Measurements from ENCODE around the gene ZCCHC7. TPM values are rescaled to one million over a fixed set of nuclear protein-coding genes. Genes with fewer than 3 reads are reported as not detected.

The ZCCHC7 gene
- total RNA-seq, 3 donors from 2014 or later (not counting 1 experiment from before 2014, with no cell fraction given): 42.4 to 43.2 (median 42.8) TPM

DNA sequence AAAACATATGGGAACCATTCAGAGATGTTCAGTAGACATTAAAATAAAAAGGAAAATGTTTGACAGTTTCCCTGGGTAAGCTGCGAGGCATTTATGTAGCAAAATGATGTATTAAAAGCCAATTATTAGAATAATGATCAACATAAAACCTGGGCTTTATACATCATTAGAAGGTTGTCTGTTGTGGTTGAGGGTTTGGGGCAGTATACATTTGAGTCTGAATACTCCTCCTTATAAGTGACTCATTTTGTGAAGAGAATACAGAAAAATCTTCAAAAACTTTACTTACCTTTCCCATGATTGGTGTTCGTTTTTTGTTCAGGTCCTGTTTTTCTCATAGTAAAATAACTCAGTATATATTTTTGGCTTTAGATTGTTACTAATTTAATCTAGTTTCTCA, 119.5 kb downstream of the ZCCHC7 start:
- H3K4me3 ChIP-seq (ENCODE audit: low read length): no peak overlapping the region
- H3K27ac ChIP-seq (ENCODE audit: low read length): no peak overlapping the region
- Mint-ChIP-seq H3K4me1 (peaks cover 20 to 24% of the 10 kb centered on the region in 2 donors), H3K27me3 (ENCODE audit: low read depth in 2 of 2) (no peaks in the 10 kb centered on the region), H3K27ac (no peak overlapping the region), H3K4me3 (no peak overlapping the region), H3K36me3 (no peaks in the 10 kb centered on the region), H3K9me3 (no peaks in the 10 kb centered on the region)
- intact Hi-C loops (cut with micrococcal nuclease): no loop called here
- no peaks in the 10 kb centered on the region for H3K36me3 ChIP-seq (ENCODE audit: control insufficient read depth, insufficient read depth, low read length)
- no peaks in the 10 kb centered on the region for H3K9me3 ChIP-seq (ENCODE audit: control insufficient read depth, insufficient read depth, low read length)
- no peaks in the 10 kb centered on the region for H3K27me3 ChIP-seq (ENCODE audit: control insufficient read depth, insufficient read depth, low read length)
- DNase-seq (no peak), ATAC-seq (no peak)
- no peaks in the 10 kb centered on the region for H3K4me1 ChIP-seq (ENCODE audit: control insufficient read depth, insufficient read depth, low read length)
- no CpG with 5 or more reads among the region's 2 CpGs for whole genome bisulfite sequencing (ENCODE audit: insufficient coverage)
- TF ChIP-seq, protein P1, sequence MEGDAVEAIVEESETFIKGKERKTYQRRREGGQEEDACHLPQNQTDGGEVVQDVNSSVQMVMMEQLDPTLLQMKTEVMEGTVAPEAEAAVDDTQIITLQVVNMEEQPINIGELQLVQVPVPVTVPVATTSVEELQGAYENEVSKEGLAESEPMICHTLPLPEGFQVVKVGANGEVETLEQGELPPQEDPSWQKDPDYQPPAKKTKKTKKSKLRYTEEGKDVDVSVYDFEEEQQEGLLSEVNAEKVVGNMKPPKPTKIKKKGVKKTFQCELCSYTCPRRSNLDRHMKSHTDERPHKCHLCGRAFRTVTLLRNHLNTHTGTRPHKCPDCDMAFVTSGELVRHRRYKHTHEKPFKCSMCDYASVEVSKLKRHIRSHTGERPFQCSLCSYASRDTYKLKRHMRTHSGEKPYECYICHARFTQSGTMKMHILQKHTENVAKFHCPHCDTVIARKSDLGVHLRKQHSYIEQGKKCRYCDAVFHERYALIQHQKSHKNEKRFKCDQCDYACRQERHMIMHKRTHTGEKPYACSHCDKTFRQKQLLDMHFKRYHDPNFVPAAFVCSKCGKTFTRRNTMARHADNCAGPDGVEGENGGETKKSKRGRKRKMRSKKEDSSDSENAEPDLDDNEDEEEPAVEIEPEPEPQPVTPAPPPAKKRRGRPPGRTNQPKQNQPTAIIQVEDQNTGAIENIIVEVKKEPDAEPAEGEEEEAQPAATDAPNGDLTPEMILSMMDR (IDR thresholded peaks at IDR 0.05): no peak

DNA sequence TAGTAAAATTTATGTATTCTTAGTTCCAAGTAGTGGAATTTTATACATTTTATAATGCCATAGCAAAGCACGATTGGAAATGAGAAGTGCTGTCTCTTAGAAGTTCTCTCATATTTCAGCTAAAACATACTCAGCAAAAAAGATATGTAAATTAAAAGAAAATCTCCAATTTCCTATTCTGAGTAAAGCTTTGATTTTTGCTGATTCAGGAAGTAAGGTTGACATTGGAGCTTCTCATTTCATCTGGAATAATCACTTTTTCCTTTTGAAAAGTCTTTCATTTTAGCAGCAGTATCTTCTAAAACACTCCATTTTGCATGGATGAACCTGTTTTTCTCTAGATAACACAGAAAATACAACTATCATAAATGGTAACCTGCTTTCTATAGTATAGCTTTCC, 121.0 kb downstream of the ZCCHC7 start:
- no peak for ATAC-seq
- intact Hi-C loops (cut with micrococcal nuclease): no loop called here
- WGBS (ENCODE audit: insufficient coverage): no CpG with 5 or more reads among the region's 1 CpG
- no peaks in the 10 kb centered on the region for H3K9me3 Mint-ChIP-seq
- Histone ChIP-seq H3K4me3 (ENCODE audit: low read length) (no peak overlapping the region), H3K4me1 (ENCODE audit: control insufficient read depth, insufficient read depth, low read length) (no peaks in the 10 kb centered on the region), H3K36me3 (ENCODE audit: control insufficient read depth, insufficient read depth, low read length) (no peaks in the 10 kb centered on the region), H3K27me3 (ENCODE audit: control insufficient read depth, insufficient read depth, low read length) (no peaks in the 10 kb centered on the region), H3K9me3 (ENCODE audit: control insufficient read depth, insufficient read depth, low read length) (no peaks in the 10 kb centered on the region), H3K27ac (ENCODE audit: low read length) (no peak overlapping the region)
- H3K4me3 Mint-ChIP-seq: no peak overlapping the region
- TF ChIP-seq, protein P1 (IDR thresholded peaks at IDR 0.05): no peak
- no peaks in the 10 kb centered on the region for H3K27me3 Mint-ChIP-seq (ENCODE audit: low read depth in 2 of 2)
- no peaks in the 10 kb centered on the region for H3K36me3 Mint-ChIP-seq
- peaks cover 25% of the 10 kb centered on the region in 2 donors for H3K4me1 Mint-ChIP-seq
- H3K27ac Mint-ChIP-seq: no peak overlapping the region
- no peak for DNase-seq

DNA sequence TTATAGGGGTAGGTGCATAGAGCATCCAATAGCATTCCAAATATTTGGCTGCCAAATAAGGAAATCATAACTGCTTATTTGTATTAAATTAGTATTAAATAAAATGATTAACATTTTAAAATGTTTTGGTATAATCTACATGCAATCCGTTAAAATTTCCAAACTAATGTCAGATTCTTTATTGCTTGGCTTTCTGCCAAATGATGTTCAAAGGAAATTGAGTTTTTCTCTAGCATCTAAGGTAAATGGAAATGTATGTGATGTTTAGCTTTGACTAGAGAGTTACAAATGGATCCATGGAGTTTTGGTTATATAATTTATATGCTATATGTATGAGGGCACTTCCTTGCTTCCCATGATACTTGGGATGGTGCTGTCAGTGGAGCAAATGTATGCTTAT, 121.7 kb downstream of the ZCCHC7 start:
- Mint-ChIP-seq H3K27ac (no peak overlapping the region), H3K36me3 (no peaks in the 10 kb centered on the region), H3K4me1 (peaks cover 22 to 26% of the 10 kb centered on the region in 2 donors), H3K9me3 (no peaks in the 10 kb centered on the region), H3K27me3 (ENCODE audit: low read depth in 2 of 2) (no peaks in the 10 kb centered on the region), H3K4me3 (no peak overlapping the region)
- WGBS (ENCODE audit: insufficient coverage): 100% methylated on average over 1 of the region's 1 CpG
- no peak overlapping the region for H3K4me3 ChIP-seq (ENCODE audit: low read length)
- TF ChIP-seq, protein P1 (IDR thresholded peaks at IDR 0.05): no peak
- no peaks in the 10 kb centered on the region for H3K27me3 ChIP-seq (ENCODE audit: control insufficient read depth, insufficient read depth, low read length)
- H3K4me1 ChIP-seq (ENCODE audit: control insufficient read depth, insufficient read depth, low read length): no peaks in the 10 kb centered on the region
- H3K36me3 ChIP-seq (ENCODE audit: control insufficient read depth, insufficient read depth, low read length): no peaks in the 10 kb centered on the region
- no peak overlapping the region for H3K27ac ChIP-seq (ENCODE audit: low read length)
- ATAC-seq (no peak), DNase-seq (no peak)
- intact Hi-C loops (cut with micrococcal nuclease): no loop called here
- no peaks in the 10 kb centered on the region for H3K9me3 ChIP-seq (ENCODE audit: control insufficient read depth, insufficient read depth, low read length)

DNA sequence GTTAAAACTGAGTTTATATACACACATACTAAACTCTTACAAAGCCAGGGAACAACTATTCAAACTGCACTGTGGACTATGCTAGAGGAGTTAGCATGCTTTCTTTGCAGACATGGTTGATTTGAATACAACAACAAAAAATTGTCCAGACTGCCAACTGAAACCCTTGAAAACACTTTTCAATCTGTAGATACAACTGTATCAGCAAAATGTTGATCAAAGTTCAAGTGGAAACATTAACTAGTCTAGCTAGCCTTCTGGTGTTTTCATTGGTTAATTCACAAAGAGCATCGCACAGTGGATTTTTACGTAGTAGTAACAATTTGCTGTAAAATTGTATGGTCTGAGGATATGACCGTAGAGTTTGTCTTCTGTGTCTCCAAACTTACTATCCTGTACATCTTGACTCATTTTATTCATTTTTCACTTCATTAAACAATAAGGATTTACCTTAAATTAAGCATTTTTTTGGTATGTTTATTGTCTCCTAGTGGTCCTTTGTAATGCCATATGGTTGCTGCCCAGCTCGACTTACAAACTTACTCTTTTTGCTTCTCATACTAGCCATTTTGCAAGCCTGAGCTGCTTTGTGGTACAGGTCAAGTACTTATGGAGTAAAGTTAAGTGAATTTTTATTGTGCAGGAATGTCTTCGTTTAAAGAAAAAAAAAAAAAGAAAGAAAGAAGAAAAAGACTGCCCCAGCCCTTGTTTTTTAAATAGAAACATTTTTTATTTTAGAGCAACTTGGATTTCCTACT, 123.4 kb downstream of the ZCCHC7 start:
- Histone ChIP-seq H3K9me3 (ENCODE audit: control insufficient read depth, insufficient read depth, low read length) (no peaks in the 10 kb centered on the region), H3K27me3 (ENCODE audit: control insufficient read depth, insufficient read depth, low read length) (no peaks in the 10 kb centered on the region), H3K27ac (ENCODE audit: low read length) (no peak overlapping the region), H3K4me3 (ENCODE audit: low read length) (no peak overlapping the region), H3K36me3 (ENCODE audit: control insufficient read depth, insufficient read depth, low read length) (no peaks in the 10 kb centered on the region), H3K4me1 (ENCODE audit: control insufficient read depth, insufficient read depth, low read length) (no peaks in the 10 kb centered on the region)
- TF ChIP-seq, protein P1 (IDR thresholded peaks at IDR 0.05): no peak
- Mint-ChIP-seq H3K36me3 (no peaks in the 10 kb centered on the region), H3K27me3 (ENCODE audit: low read depth in 2 of 2) (no peaks in the 10 kb centered on the region), H3K27ac (no peak overlapping the region), H3K4me1 (peaks cover 15 to 19% of the 10 kb centered on the region in 2 donors), H3K4me3 (no peak overlapping the region), H3K9me3 (no peaks in the 10 kb centered on the region)
- ATAC-seq (no peak), DNase-seq (no peak)
- intact Hi-C loops (cut with micrococcal nuclease): no loop called here
- WGBS (ENCODE audit: insufficient coverage): 96% methylated on average over 3 of the region's 5 CpGs
